IMR-90 (cell line): ENCODE results near the gene JAKMIP1.

ENCODE experiments used
- BHLHE40 ChIP-seq: fragments of 150-350 bp; IDR thresholded peaks from 2 replicates; pipeline ENCODE4 v1.6.1; 2016; ENCODE audit warnings: mild to moderate bottlenecking, low read depth, low read length
- CEBPB ChIP-seq: IDR thresholded peaks from 2 replicates; pipeline ENCODE4 v1.6.1; 2012; ENCODE audit warnings: low read depth, low read length, improper control_type of control experiment
- CHD1 ChIP-seq: IDR thresholded peaks from 2 replicates; pipeline ENCODE4 v1.6.1; 2012; ENCODE audit warnings: low read depth, low read length, improper control_type of control experiment
- CTCF ChIP-seq: conservative IDR thresholded peaks from 2 replicates; pipeline ENCODE4 v1.5.1; 2012; ENCODE audit warnings: mild to moderate bottlenecking, low read depth, low read length, improper control_type of control experiment
- FOS ChIP-seq: fragments of 150-350 bp; IDR thresholded peaks from 2 replicates; pipeline ENCODE4 v1.6.1; 2016; ENCODE audit warnings: low read depth, low read length
- MAZ ChIP-seq: IDR thresholded peaks from 2 replicates; pipeline ENCODE4 v1.6.1; 2012; ENCODE audit warnings: low read depth, mild to moderate bottlenecking, low read length, improper control_type of control experiment, moderate library complexity, borderline replicate concordance
- NFE2L2 ChIP-seq: fragments of 150-350 bp; IDR thresholded peaks from 2 replicates; pipeline ENCODE4 v1.6.1; 2016; ENCODE audit warnings: low read depth, mild to moderate bottlenecking, low read length
- POLR2A ChIP-seq: IDR thresholded peaks from 2 replicates; pipeline ENCODE4 v1.6.1; 2012; ENCODE audit warnings: mild to moderate bottlenecking, low read depth, low read length
- RAD21 ChIP-seq: IDR thresholded peaks from 2 replicates; pipeline ENCODE4 v1.6.1; 2012; ENCODE audit warnings: low read length, improper control_type of control experiment
- USF2 ChIP-seq: fragments of 150-350 bp; IDR thresholded peaks from 2 replicates; pipeline ENCODE4 v1.6.1; 2017; ENCODE audit warnings: mild to moderate bottlenecking, antibody characterized with exemption, low read length, low read depth

GRCh38 chr4:6172927-6173200 lies 27.5 kb downstream of the JAKMIP1 start:
- TF ChIP-seq CTCF (no peak), POLR2A (no peak), USF2 (no peak), BHLHE40 (no peak), MAZ (no peak), NFE2L2 (no peak), CEBPB (no peak), FOS (no peak), CHD1 (no peak), RAD21 (no peak)
